Transverse colon (tissue), 4 donors: Measurements from ENCODE around the gene PTPN6.

Experiments used
- CTCF ChIP-seq, 5 experiments: fragments of 200-600 bp in 3 of 5; fragments of 450-650 bp in 2 of 5; sonication (generic) in 3 of 5; IDR thresholded peaks; 1 replicate in 2 of 5; 2 replicates in 3 of 5; pipeline ENCODE4 v1.5.1; 2016 to 2017; ENCODE audit warnings: antibody characterized with exemption in 5 of 5, inconsistent platforms in 3 of 5, mild to moderate bottlenecking in 2 of 5, moderate library complexity in 1 of 5
- EP300 ChIP-seq: sonication (generic); formaldehyde crosslinking; IDR thresholded peaks from one replicate; pipeline ENCODE4 v1.6.1; 2017; ENCODE audit warnings: antibody characterized with exemption, low read depth
- POLR2A ChIP-seq: fragments of 450-650 bp; IDR thresholded peaks from one replicate; pipeline ENCODE4 v1.6.1; 2016; ENCODE audit warnings: antibody characterized with exemption, mild to moderate bottlenecking, moderate library complexity
- POLR2AphosphoS5 ChIP-seq, 3 donors: sonication (generic); formaldehyde crosslinking; IDR thresholded peaks; one replicate each; pipeline ENCODE4 v1.6.1; 2016; ENCODE audit warnings: antibody characterized with exemption in 3 of 3

GRCh38 chr12:7004287-7004803 is 53.2 kb downstream of the PTPN6 start:
- no peak for TF ChIP-seq EP300
- TF ChIP-seq CTCF (IDR thresholded peaks at IDR 0.05): no peak
- no peak for TF ChIP-seq POLR2A
- TF ChIP-seq POLR2AphosphoS5 (IDR thresholded peaks at IDR 0.05): no peak
